ENCODE measurements around the gene DUOXA2.

DUOXA2 gene

GRCh38 chr15:45164914-45165313 is 50.8 kb downstream of the DUOXA2 start:
- no peak for DNase-seq (ENCODE audit: extremely low read depth, low read depth)
- no peak for TF ChIP-seq CTCF (IDR thresholded peaks at IDR 0.05; ENCODE audit: low read depth, low read length, missing control alignments)
- no peak overlapping the region for H3K4me3 ChIP-seq (replicated peaks; ENCODE audit: low read depth, low read length)

GRCh38 chr15:45165536-45165935 is 51.4 kb downstream of the DUOXA2 start:
- TF ChIP-seq CTCF (IDR thresholded peaks at IDR 0.05; ENCODE audit: low read depth, low read length, missing control alignments) = no peak
- no peak for DNase-seq (ENCODE audit: extremely low read depth, low read depth)
- H3K4me3 ChIP-seq (replicated peaks; ENCODE audit: low read depth, low read length) = no peak overlapping the region

GRCh38 chr15:45166834-45167630 is 52.9 kb downstream of the DUOXA2 start:
- peak overlapping the region; percentile 34 for H3K4me3 ChIP-seq (replicated peaks; ENCODE audit: low read depth, low read length)
- DNase-seq (ENCODE audit: extremely low read depth, low read depth) = peak; percentile 47
- TF ChIP-seq CTCF (IDR thresholded peaks at IDR 0.05; ENCODE audit: low read depth, low read length, missing control alignments) = peak; percentile 59

- TF ChIP-seq CTCF (IDR thresholded peaks at IDR 0.05; ENCODE audit: low read depth, low read length, missing control alignments) = no peak
- DNase-seq (ENCODE audit: extremely low read depth, low read depth) = no peak
- H3K4me3 ChIP-seq (replicated peaks; ENCODE audit: low read depth, low read length) = peak overlapping the region; percentile 34; the same call in 1 of the 2 replicates
Measured at GRCh38 chr15:45167631-45168205, 53.6 kb downstream of the DUOXA2 start.

Measured in HFF-Myc (cell line).